ENCODE results near the gene MAD1L1. TPM values are rescaled to one million over a fixed set of nuclear protein-coding genes. Genes with fewer than 3 reads are reported as not detected.

Gene MAD1L1
- total and polyA plus RNA-seq, 2 of the 4 experiments (the other 2 are of a cell fraction): 29.0 to 40.9 TPM

GRCh38 chr7:1889091-1889490 is 343.7 kb downstream of the MAD1L1 start:
- no TSS peak for BruUV-seq (replicated peaks)
- Histone ChIP-seq H2AK5ac (ENCODE audit: low read depth, low read length) (no peak overlapping the region), H3K4me2 (ENCODE audit: low read depth, low read length) (no peak overlapping the region), H3K4me3 (ENCODE audit: insufficient read depth, low read depth, low read length) (no peak overlapping the region), H3K4ac (ENCODE audit: low read depth, low read length) (no peak overlapping the region), H3K56ac (ENCODE audit: extremely low read depth, insufficient read depth, low read length) (no peak overlapping the region), H4K5ac (ENCODE audit: low read depth, low read length) (no peak overlapping the region), H3K9ac (ENCODE audit: low read depth, low read length) (no peak overlapping the region), H3K27ac (ENCODE audit: insufficient read depth, low read length) (no peak overlapping the region), H2BK20ac (ENCODE audit: low read depth, low read length) (no peak overlapping the region), H3K9me3 (ENCODE audit: control insufficient read depth, insufficient read depth, low read length) (no peaks in the 10 kb centered on the region), H2BK5ac (ENCODE audit: low read depth, low read length, poor library complexity, severe bottlenecking) (no peak overlapping the region), H3K36me3 (ENCODE audit: control insufficient read depth, insufficient read depth, low read length) (peaks cover 8% of the 10 kb centered on the region), H3K4me1 (ENCODE audit: control insufficient read depth, insufficient read depth, low read length) (peaks cover 4% of the 10 kb centered on the region), H3K79me1 (ENCODE audit: low read depth in 1 of 2, low read length in 2 of 2) (peaks cover 0 to 5% of the 10 kb centered on the region in 2 experiments; a peak in 2 of 4 replicates), H3K27me3 (ENCODE audit: control insufficient read depth, insufficient read depth, low read length) (no peaks in the 10 kb centered on the region), H3K23ac (ENCODE audit: low read depth, low read length) (no peak overlapping the region), H3K14ac (replicated peaks; ENCODE audit: low read depth, low read length) (no peak overlapping the region), H2BK15ac (ENCODE audit: low read depth, low read length) (no peak overlapping the region), H4K91ac (ENCODE audit: insufficient read depth, low read depth, low read length) (no peak overlapping the region), H4K20me1 (ENCODE audit: insufficient read depth, low read length) (no peaks in the 10 kb centered on the region; the same call in 1 of the 2 replicates), H2BK120ac (ENCODE audit: low read depth, low read length) (no peak overlapping the region), H3K18ac (ENCODE audit: low read depth, low read length) (no peak overlapping the region), H2AFZ (replicated peaks; ENCODE audit: low read length, poor library complexity) (no peak overlapping the region), H3K9me1 (ENCODE audit: insufficient read depth, low read length) (peaks cover 25% of the 10 kb centered on the region), H4K8ac (ENCODE audit: low read depth in 2 of 2, low read length in 2 of 2) (no peak overlapping the region), H2AK9ac (replicated peaks; ENCODE audit: low read depth, low read length, poor library complexity) (no peak overlapping the region)
- dilution Hi-C loops (cut with HindIII; ENCODE audit: low sequenced_read_pairs, unreplicated experiment) (no loop called here), in situ Hi-C loops (cut with MboI; ENCODE audit: low sequenced_read_pairs) (no loop called here), intact Hi-C loops (cut with micrococcal nuclease) (no loop called here)
- 100% methylated on average over 1 of the region's 11 CpGs; no CpG with 5 or more reads in 1 of the 2 experiments for WGBS, 2 experiments (ENCODE audit: extremely low coverage in 2 of 2, insufficient read length in 1 of 2)
- ATAC-seq (ENCODE audit: low read depth) (no peak), DNase-seq (no peak)
- CTCF ChIA-PET: no interaction called here
- POLR2A ChIA-PET (ENCODE audit: unreplicated experiment): no interaction called here
- TF ChIP-seq SMC3 (IDR thresholded peaks at IDR 0.05; ENCODE audit: low read depth, low read length) (no peak), NFE2L2 (IDR thresholded peaks at IDR 0.05; ENCODE audit: low read depth, low read length) (no peak), FOS (IDR thresholded peaks at IDR 0.05; ENCODE audit: low read depth, low read length) (no peak), RFX5 (IDR thresholded peaks at IDR 0.05; ENCODE audit: low read depth, low read length) (no peak)
